Mammary epithelial cell (primary cell): ENCODE data around the gene MYH14.

ENCODE experiments used
- CTCF ChIP-seq, 2 donors: IDR thresholded peaks in 1 of 2; conservative IDR thresholded peaks in 1 of 2; 2 replicates each; pipeline ENCODE4 v1.5.1; 2011 to 2012; ENCODE audit warnings: inconsistent platforms in 2 of 2, low read length in 2 of 2, mild to moderate bottlenecking in 2 of 2, control low read depth in 1 of 2, low read depth in 1 of 2; ENCODE audit not compliant: insufficient read depth in 1 of 2; ENCODE audit errors: extremely low read depth in 1 of 2
- EZH2 ChIP-seq: IDR thresholded peaks from 2 replicates; pipeline ENCODE4 v1.6.1; 2012; ENCODE audit warnings: low read length, inconsistent platforms, borderline replicate concordance

GRCh38 chr19:50322931-50323781 lies 119.7 kb downstream of the MYH14 start:
- TF ChIP-seq CTCF (conservative IDR thresholded peaks at IDR 0.05 in 1 of 2, IDR thresholded peaks at IDR 0.05 in 1 of 2; ENCODE audit: extremely low read depth in 1 of 2, insufficient read depth in 1 of 2, low read depth in 1 of 2, low read length in 2 of 2) = no peak
- TF ChIP-seq EZH2 = no peak
